GM21447 (cell line): ENCODE data around the gene MED13L.
"Not testable (repeated sequence)": the region's sequence is repeated elsewhere in the genome, so short reads cannot be mapped to it uniquely, and the experiment has no call there.

Experiments used
- ATAC-seq: cut with Tn5 transposase; IDR thresholded peaks from one replicate; pipeline ENCODE4 v1.9.1; 2021; ENCODE audit not compliant: unreplicated experiment

Gene MED13L

DNA sequence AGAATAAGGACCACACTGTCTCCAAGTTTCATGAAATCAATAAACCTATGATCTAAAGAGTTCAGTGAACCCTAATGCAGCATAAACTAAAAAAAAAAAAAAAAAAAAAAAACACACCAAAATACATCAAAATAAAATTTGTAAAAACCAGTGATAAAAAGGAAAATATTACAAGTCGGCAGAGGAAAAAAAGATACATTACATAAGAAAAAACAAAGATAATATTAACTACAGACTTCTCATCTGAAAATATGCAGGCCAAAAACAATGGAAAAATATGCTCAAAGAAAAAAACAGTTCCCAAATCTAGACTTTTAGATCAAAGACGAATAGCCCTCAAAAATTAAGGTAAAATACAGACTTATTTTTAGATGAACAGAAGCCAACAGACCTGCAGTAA lies 27.6 kb downstream of the MED13L start:
- no peak for ATAC-seq

DNA sequence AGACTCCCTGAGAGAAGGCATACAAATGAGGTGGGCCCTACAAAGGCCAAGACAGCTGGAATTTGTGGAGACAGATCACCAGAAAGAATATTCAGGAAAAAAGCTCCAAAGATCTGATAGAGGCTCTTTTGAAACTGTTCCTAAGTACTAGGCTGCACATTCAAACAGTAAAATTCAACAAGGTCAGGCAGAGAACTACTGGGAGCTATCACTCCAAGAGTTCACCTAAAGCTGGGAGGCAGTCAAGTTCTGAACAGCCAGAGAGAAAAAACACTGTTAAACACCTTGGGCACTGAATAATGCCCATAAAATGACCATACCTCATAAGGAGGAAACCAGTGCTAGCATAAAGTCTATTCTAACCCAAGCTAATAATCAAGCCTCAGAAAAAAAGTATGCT lies 28.6 kb downstream of the MED13L start:
- no peak for ATAC-seq

DNA sequence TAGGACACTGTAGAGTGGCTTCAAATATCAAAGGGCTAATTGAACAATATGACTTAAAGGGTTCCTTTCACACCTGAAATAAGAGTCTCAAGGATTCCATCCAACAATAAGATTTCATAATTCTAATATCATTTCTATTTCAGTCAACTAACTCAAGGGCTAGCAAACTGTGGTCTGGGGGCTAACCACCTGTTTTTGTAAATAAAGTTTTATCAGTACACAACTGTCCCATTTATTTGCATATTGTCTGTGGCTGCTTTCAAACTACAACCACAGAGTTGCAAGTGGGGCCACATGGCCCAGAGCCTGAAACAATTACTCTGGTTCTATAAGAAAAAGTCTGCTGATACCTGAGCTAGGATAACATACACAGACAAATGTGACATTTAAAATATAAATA lies 29.1 kb downstream of the MED13L start:
- ATAC-seq = no peak

- no peak for ATAC-seq
These were observed 30.1 kb downstream of the MED13L start for GRCh38 chr12:116247377-116247776.

DNA sequence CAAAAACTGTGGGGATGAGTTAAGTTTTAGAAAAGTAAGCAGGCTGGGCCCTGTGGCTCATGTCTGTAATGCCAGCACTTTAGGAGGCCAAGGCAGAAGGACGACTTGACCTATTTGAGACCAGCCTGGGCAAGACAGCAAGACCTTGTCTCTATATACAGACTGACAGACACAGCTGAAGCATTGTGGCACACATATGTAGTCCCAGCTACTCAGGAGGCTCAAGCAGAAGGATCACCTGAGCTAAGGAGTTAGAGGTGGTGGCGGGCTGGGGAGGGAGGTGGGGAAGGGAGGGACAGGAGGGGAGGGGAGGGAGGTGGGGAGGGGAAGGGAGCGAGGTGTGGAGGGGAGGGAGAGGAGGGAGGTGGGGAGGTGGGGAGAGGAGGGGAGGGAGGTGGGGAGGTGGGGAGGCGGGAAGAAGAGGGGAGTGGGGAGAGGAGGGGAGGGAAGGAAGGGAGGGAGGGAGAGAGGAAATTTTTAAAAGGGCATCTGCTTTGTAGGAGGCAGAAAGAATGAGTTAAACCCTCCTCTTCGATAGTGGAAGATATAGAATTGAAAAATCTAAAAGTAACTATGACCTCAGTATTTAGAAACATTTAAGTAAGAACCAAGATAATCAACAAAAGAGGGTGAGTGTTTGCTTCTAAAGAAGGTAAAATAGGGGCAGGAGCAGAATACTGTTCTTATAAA lies 30.9 kb downstream of the MED13L start:
- no peak for ATAC-seq

- ATAC-seq = no peak
These were observed 32.3 kb downstream of the MED13L start for GRCh38 chr12:116245189-116245588.

DNA sequence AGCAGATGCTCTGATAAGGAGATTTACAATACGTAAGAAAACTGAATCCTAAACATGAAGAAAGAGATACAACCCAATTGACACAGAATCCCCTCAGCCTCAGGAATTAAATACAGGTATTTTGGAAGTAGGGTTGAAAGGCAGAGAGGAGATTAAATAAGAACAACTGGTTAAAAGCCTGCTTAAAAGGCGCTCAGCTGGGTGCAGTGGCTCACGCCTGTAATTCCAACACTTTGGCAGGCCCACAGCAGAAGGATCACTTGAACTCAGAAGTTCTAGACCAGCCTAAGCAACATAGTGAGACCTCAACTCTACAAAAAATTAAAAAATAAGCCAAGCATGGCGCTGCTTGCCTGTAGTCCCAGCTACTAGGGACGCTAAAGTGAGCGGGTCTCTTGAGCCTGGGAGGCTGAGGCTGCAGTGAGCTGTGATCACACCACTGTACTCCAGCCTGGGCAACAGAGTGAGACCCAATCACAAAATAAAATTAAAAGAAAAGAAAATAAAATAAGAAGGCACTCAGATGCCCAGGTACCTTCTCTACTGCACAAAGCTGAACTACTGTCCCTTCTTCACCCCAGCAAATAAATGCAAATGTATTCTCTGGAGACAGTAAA lies 32.9 kb downstream of the MED13L start:
- ATAC-seq = no peak

GRCh38 chr12:116244001-116244400 lies 33.5 kb downstream of the MED13L start:
- ATAC-seq = no peak

DNA sequence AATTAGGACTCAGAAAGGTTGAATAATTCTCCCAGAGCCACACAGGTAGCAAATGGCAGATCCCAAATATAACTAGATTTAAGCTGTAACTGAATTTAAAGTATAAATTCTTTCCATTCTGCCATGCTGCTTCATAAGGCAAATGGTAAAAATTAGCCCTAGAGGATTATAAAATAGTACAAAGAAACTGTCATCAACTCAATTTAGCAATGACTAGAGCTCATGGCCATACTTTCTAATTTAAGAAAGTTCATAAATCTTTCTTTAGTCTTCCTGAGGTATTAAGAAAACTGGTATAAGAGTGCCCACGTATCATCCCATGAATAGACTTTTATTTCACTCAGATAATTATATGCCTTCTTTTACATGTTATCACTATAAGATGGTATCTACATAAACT lies 34.8 kb downstream of the MED13L start:
- ATAC-seq = no peak

DNA sequence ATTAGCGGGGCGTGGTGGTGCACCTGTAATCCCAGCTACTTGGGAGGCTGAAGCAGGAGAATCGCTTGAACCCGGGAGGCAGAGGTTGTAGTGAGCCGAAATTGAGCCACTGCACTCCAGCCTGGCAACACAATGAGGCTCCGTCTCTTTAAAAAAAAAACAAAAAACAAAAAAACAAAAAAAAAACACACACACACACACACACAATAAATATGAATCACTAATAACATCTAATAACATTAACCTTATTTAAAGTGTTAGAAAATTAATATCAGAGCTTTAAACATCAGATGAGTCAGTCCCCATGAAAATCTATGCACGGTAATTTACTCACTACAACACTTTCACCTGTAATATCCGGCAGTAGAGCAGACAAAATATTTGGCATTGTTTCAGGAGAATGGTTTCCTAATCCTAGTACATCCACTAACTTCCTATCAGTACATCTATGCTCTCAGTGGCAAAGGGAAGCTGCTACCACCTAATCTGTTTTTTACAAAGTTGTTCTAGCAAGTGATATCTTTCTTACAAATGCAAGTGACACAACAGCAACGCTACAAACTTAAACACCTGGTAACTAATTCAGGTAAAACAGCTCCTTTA lies 36.2 kb downstream of the MED13L start:
- no peak for ATAC-seq

DNA sequence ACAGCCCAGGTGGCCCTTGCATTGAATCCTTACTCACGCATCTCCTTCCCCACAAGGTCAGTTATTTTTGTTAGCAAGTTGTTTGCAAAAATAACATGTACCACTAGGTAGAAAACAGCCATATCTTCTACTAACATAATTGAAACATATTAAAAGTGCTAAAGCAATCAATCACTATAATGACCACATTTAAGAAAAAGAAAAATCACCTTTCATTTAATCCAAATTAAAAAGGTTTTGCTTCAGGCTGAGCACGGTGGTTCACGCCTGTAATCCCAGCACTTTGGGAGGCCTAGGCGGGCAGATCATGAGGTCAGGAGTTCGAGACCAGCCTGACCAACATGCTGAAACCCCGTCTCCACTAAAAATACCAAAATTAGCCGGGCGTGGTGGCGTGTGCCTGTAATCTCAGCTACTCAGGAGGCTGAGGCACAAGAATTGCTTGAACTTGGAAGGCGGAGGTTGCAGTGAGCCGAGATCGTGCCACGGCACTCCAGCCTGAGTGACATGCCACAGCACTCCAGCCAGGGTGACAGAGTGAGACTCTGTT lies 38.8 kb downstream of the MED13L start:
- not testable (repeated sequence) for ATAC-seq

- no peak for ATAC-seq
These were observed 39.3 kb downstream of the MED13L start for GRCh38 chr12:116238149-116238548.

GRCh38 chr12:116236976-116237375 lies 40.5 kb downstream of the MED13L start:
- ATAC-seq = no peak

GRCh38 chr12:116236148-116236731 lies 41.3 kb downstream of the MED13L start:
- no peak for ATAC-seq

GRCh38 chr12:116234148-116234547 lies 43.3 kb downstream of the MED13L start:
- ATAC-seq = not testable (repeated sequence)

DNA sequence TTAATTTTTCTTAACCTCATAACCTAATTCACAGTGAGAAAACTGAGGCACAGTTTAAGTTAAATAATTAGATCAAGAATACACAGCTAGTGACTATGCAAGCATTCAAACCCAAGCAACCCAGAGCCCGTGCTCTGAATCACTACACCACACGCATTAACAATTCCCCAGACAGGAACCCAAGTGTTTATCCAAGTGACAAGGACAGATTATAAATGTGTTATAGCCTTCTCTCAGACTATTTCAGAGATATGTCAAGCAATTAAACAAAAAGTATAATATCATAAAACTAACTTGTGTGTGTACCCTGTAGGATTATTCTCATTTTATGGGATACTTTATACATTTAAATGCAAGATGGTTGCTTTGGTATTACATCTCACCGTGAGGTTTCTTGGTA lies 43.8 kb downstream of the MED13L start:
- ATAC-seq = no peak

- ATAC-seq = no peak
These were observed 49.7 kb downstream of the MED13L start for GRCh38 chr12:116227811-116228210.

DNA sequence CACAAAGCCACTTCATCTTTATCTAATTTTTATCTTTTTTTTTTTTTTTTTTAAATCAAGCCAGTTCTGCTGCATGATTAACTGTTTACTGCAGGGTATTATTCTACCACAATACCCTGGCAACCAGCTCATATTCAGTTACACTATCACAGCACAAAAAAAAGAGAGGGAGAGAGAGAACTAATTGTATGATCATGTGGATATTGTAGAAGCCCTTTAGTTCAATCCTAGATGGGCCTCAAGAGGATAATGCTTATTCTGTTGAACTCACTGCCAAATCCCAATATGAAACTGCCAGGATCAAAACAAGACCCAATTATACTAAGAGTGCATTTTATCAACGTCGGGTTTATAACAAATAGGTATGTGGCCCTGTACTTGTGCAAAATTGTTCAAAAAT lies 51.5 kb downstream of the MED13L start:
- ATAC-seq = no peak

DNA sequence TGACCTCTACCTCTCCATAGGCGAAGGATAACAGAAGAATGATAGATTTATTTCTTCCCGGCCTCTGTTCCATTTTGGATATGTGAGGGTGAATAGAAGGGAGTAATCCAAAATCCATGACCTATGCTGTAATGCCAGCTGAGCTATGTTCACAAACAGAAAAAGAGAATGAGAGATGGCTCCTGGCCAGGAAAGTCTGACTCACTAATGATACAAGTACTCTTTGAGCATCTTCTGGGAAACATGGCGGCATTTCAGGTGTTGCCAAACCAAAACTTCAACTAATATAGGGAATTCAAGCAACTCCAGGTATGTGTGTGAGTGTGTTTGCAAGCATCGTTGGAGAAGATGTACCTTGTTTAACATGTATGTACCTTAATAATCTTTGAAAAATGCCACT lies 55.1 kb downstream of the MED13L start:
- no peak for ATAC-seq

GRCh38 chr12:116220756-116221155 lies 56.7 kb downstream of the MED13L start:
- no peak for ATAC-seq

GRCh38 chr12:116217045-116217735 lies 60.3 kb downstream of the MED13L start:
- ATAC-seq = no peak
